Bronchial epithelial cell (primary cell): ENCODE results near the gene ALPP. TPM values are rescaled to one million over a fixed set of nuclear protein-coding genes. Genes with fewer than 3 reads are reported as not detected.
"Not testable (repeated sequence)": the region's sequence is repeated elsewhere in the genome, so short reads cannot be mapped to it uniquely, and the experiment has no call there.

Source experiments
- DNase-seq: peaks from one replicate; pipeline ENCODE4 v3.0.0-alpha.2; 2010; ENCODE audit warnings: low read depth
- FAIRE-seq: peaks from 2 replicates; lab custom pipeline; 2011; peaks lifted over from hg19 to GRCh38; lab: Jason Lieb, UNC
- H3K27me3 ChIP-seq: 2 replicates; pipeline ENCODE4 v1.5.1; 2011; ENCODE audit warnings: low read length; ENCODE audit not compliant: control insufficient read depth, insufficient read depth
- H3K36me3 ChIP-seq: 2 replicates; pipeline ENCODE4 v1.5.1; 2011; ENCODE audit warnings: low read length; ENCODE audit not compliant: control insufficient read depth, insufficient read depth
- H3K4me3 ChIP-seq: 2 replicates; pipeline ENCODE4 v1.5.1; 2011; ENCODE audit warnings: mild to moderate bottlenecking, low read depth, low read length, control low read depth
- CTCF ChIP-seq: IDR thresholded peaks from 2 replicates; pipeline ENCODE4 v1.5.1; 2011; ENCODE audit warnings: mild to moderate bottlenecking, moderate library complexity, low read length, control low read depth, inconsistent platforms; ENCODE audit not compliant: insufficient read depth, severe bottlenecking
- total RNA-seq: library from RNA; depleted of rRNA; stranded (reverse); fragments of >200 nt; gene quantifications from 2 replicates; pipeline ENCODE4 v1.2.1, GENCODE V29; 2014

ALPP gene
- total RNA-seq, 1 donor from 2014 or later: not detected

GRCh38 chr2:232421189-232421785 lies 42.7 kb downstream of the ALPP start:
- H3K4me3 ChIP-seq: peak overlapping the region; percentile 20
- no peak for FAIRE-seq

GRCh38 chr2:232422051-232422450 lies 43.5 kb downstream of the ALPP start:
- H3K4me3 ChIP-seq: no peak overlapping the region
- DNase-seq (no peak), FAIRE-seq (no peak)
- no peaks in the 10 kb centered on the region for H3K36me3 ChIP-seq
- peaks cover 39% of the 10 kb centered on the region for H3K27me3 ChIP-seq
- no peak for TF ChIP-seq CTCF

More at GRCh38 chr2:232421189-232421785, 42.7 kb downstream of the ALPP start:
- H3K36me3 ChIP-seq: no peaks in the 10 kb centered on the region
- no peak for DNase-seq
- TF ChIP-seq CTCF: no peak
- H3K27me3 ChIP-seq: peaks cover 39% of the 10 kb centered on the region

- not testable (repeated sequence) for H3K4me3 ChIP-seq, FAIRE-seq, DNase-seq, H3K36me3 ChIP-seq
- H3K27me3 ChIP-seq: peaks cover 34% of the 10 kb centered on the region
Observed at GRCh38 chr2:232422996-232423395, 44.4 kb downstream of the ALPP start.

GRCh38 chr2:232423407-232423806 lies 44.9 kb downstream of the ALPP start:
- DNase-seq, FAIRE-seq, H3K36me3 ChIP-seq, H3K4me3 ChIP-seq: not testable (repeated sequence)
- H3K27me3 ChIP-seq: peaks cover 30% of the 10 kb centered on the region

- FAIRE-seq (no peak), DNase-seq (no peak)
- Histone ChIP-seq H3K27me3 (no peaks in the 10 kb centered on the region), H3K4me3 (no peak overlapping the region), H3K36me3 (no peaks in the 10 kb centered on the region)
- TF ChIP-seq CTCF: no peak
Observed at GRCh38 chr2:232431705-232432590, 53.4 kb downstream of the ALPP start.

Other genes with a start within 250 kb of the ALPP start
- gene ALPG, start 28.1 kb downstream of the ALPP start, total RNA-seq: not detected in 2 replicates
- gene ALPI, start 77.4 kb downstream of the ALPP start, total RNA-seq: not detected in 2 replicates
- not detected in 2 replicates for gene ECEL1, start 109.1 kb downstream of the ALPP start, total RNA-seq
- not detected in 2 replicates for gene PRSS56, start 141.6 kb downstream of the ALPP start, total RNA-seq
- not detected in 2 replicates for gene CHRND, start 147.4 kb downstream of the ALPP start, total RNA-seq
- not detected in 2 replicates for gene CHRNG, start 160.9 kb downstream of the ALPP start, total RNA-seq
- 1.1 and 1.5 TPM in 2 replicates for gene TIGD1, start 171.8 kb downstream of the ALPP start, total RNA-seq
- gene EIF4E2, start 171.9 kb downstream of the ALPP start, total RNA-seq: 45.3 and 89.0 TPM in 2 replicates